ENCODE measurements around the gene PDE9A.

DNA sequence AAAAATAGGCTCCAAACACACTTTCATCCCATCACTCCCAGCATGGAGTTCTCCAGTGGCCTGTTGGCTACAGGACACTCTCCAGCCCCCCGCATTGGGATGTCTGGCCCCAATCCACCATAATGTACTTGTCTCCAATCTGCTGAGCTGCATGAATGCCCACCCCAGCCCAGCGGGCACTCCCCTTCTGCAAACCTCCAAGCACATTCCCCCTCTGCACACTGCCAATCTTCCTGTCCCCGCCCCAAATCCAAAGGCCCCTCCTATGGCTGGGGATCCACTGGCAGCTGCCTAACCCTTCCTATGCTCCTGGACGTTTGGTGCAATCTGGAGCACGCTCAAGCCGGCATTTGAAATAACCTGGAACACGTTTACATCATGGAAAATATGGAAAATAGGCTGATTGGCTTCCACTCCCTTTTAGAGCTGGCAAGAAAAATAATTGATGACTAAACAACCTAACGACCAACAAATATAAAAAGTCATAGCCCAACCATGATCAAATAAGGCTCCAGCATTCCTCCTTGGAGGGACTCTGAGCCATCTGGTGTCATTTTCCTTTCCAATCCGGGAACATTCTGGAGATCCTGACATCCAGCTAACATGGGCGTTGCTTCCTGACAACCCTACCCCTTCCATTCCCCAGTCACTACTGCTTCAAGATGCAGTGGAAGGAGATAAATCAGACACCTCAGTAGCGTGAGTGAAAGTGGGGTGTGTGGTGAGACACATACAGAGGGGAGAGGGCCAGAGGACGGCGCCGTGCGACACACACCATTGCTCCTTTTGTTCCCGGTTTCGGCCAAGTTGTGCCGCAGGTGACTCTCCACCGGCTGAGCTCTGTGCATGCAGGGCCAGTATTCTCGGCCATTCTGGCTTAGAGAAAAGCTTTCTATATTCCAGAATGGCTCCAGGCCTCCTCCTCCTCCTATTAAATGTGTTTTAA is 41.6 kb downstream of the PDE9A start:
- TF ChIP-seq, protein P1, sequence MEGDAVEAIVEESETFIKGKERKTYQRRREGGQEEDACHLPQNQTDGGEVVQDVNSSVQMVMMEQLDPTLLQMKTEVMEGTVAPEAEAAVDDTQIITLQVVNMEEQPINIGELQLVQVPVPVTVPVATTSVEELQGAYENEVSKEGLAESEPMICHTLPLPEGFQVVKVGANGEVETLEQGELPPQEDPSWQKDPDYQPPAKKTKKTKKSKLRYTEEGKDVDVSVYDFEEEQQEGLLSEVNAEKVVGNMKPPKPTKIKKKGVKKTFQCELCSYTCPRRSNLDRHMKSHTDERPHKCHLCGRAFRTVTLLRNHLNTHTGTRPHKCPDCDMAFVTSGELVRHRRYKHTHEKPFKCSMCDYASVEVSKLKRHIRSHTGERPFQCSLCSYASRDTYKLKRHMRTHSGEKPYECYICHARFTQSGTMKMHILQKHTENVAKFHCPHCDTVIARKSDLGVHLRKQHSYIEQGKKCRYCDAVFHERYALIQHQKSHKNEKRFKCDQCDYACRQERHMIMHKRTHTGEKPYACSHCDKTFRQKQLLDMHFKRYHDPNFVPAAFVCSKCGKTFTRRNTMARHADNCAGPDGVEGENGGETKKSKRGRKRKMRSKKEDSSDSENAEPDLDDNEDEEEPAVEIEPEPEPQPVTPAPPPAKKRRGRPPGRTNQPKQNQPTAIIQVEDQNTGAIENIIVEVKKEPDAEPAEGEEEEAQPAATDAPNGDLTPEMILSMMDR (IDR thresholded peaks at IDR 0.05), result no peak
- TF ChIP-seq MAX (CRISPR knock-in tag; IDR thresholded peaks at IDR 0.05) (no peak), NFYB (CRISPR knock-in tag; conservative IDR thresholded peaks at IDR 0.05; ENCODE audit: low read depth) (no peak), ZNF121 (CRISPR knock-in tag; IDR thresholded peaks at IDR 0.05) (no peak), USF1 (CRISPR knock-in tag; IDR thresholded peaks at IDR 0.05) (no peak), ATF2 (CRISPR knock-in tag; IDR thresholded peaks at IDR 0.05; ENCODE audit: borderline replicate concordance, low read depth) (no peak), MXD4 (CRISPR knock-in tag; IDR thresholded peaks at IDR 0.05; ENCODE audit: borderline replicate concordance) (no peak), NR3C1 (CRISPR knock-in tag; conservative IDR thresholded peaks at IDR 0.05; ENCODE audit: low read depth) (no peak)

Measured in WTC11 (cell line).